GM19395 (cell line): ENCODE results near the gene DNM1.

Experiments used
- ATAC-seq: cut with Tn5 transposase; IDR thresholded peaks from one replicate; pipeline ENCODE4 v1.9.1; 2021; ENCODE audit warnings: mild to moderate bottlenecking, moderate library complexity; ENCODE audit not compliant: unreplicated experiment

The DNM1 gene

GRCh38 chr9:128249908-128250838 lies 47.0 kb downstream of the DNM1 start:
- peak; percentile 83 for ATAC-seq

GRCh38 chr9:128250839-128251731 lies 47.9 kb downstream of the DNM1 start:
- peak; percentile 15 for ATAC-seq

- no peak for ATAC-seq
Observed at GRCh38 chr9:128251732-128252100, 48.5 kb downstream of the DNM1 start.

GRCh38 chr9:128252317-128253139 lies 49.3 kb downstream of the DNM1 start:
- no peak for ATAC-seq

GRCh38 chr9:128253140-128253990 lies 50.2 kb downstream of the DNM1 start:
- ATAC-seq, result no peak

GRCh38 chr9:128253991-128254346 lies 50.8 kb downstream of the DNM1 start:
- no peak for ATAC-seq

GRCh38 chr9:128254362-128254761 lies 51.2 kb downstream of the DNM1 start:
- ATAC-seq, result no peak

- ATAC-seq, result no peak
Observed at GRCh38 chr9:128254855-128255759, 51.9 kb downstream of the DNM1 start.

- no peak for ATAC-seq
Observed at GRCh38 chr9:128257086-128257825, 54.1 kb downstream of the DNM1 start.

GRCh38 chr9:128257907-128258306 lies 54.7 kb downstream of the DNM1 start:
- no peak for ATAC-seq

GRCh38 chr9:128258326-128258725 lies 55.1 kb downstream of the DNM1 start:
- ATAC-seq, result no peak

- no peak for ATAC-seq
Observed at GRCh38 chr9:128259156-128259555, 56.0 kb downstream of the DNM1 start.

- ATAC-seq, result no peak
Observed at GRCh38 chr9:128260340-128260739, 57.2 kb downstream of the DNM1 start.

- no peak for ATAC-seq
Observed at GRCh38 chr9:128262687-128263086, 59.5 kb downstream of the DNM1 start.

- no peak for ATAC-seq
Observed at GRCh38 chr9:128265348-128265847, 62.2 kb downstream of the DNM1 start.

GRCh38 chr9:128266868-128267590 lies 63.9 kb downstream of the DNM1 start:
- ATAC-seq, result no peak

- no peak for ATAC-seq
Observed at GRCh38 chr9:128271112-128271511, 67.9 kb downstream of the DNM1 start.
